ENCODE results near the gene ERG28. TPM values are rescaled to one million over a fixed set of nuclear protein-coding genes. Genes with fewer than 3 reads are reported as not detected.

ERG28 gene
- total RNA-seq, 1 donor from 2014 or later: 29.3 TPM

GRCh38 chr14:75626863-75627262 lies 33.8 kb downstream of the ERG28 start:
- Histone ChIP-seq H3K9me3 (ENCODE audit: low read depth) (no peaks in the 10 kb centered on the region), H3K4me1 (peaks cover 16% of the 10 kb centered on the region), H3K4me2 (no peak overlapping the region), H3K36me3 (no peaks in the 10 kb centered on the region), H4K20me1 (ENCODE audit: low read depth) (no peaks in the 10 kb centered on the region), H3F3A (ENCODE audit: low read depth) (peaks cover 11% of the 10 kb centered on the region), H3K79me2 (ENCODE audit: low read depth) (no peaks in the 10 kb centered on the region), H3K27me3 (no peaks in the 10 kb centered on the region), H3K27ac (no peak overlapping the region), H3K9ac (no peak overlapping the region), H3K4me3 (no peak overlapping the region), H2AFZ (replicated peaks) (no peak overlapping the region)
- Mint-ChIP-seq H3K27me3 (ENCODE audit: insufficient read depth, low read depth) (peaks cover 2% of the 10 kb centered on the region), H3K4me3 (no peak overlapping the region), H3K4me1 (peaks cover 11% of the 10 kb centered on the region), H3K36me3 (no peaks in the 10 kb centered on the region), H3K27ac (no peak overlapping the region), H3K9me3 (no peaks in the 10 kb centered on the region)
- DNase-seq (ENCODE audit: low spot score): no peak
- TF ChIP-seq EZH2phosphoT487 (IDR thresholded peaks at IDR 0.05) (no peak), CTCF (IDR thresholded peaks at IDR 0.05) (no peak), EZH2 (IDR thresholded peaks at IDR 0.05) (no peak)

GRCh38 chr14:75626396-75626795 lies 34.3 kb downstream of the ERG28 start:
- peaks cover 11% of the 10 kb centered on the region for H3K4me1 ChIP-seq
- Mint-ChIP-seq H3K4me3 (no peak overlapping the region), H3K9me3 (no peaks in the 10 kb centered on the region), H3K27me3 (ENCODE audit: insufficient read depth, low read depth) (peaks cover 2% of the 10 kb centered on the region), H3K4me1 (peaks cover 6% of the 10 kb centered on the region), H3K27ac (no peak overlapping the region), H3K36me3 (no peaks in the 10 kb centered on the region)
- H3K27ac ChIP-seq: no peak overlapping the region
- no peak overlapping the region for H3K9ac ChIP-seq
- no peaks in the 10 kb centered on the region for H3K36me3 ChIP-seq
- H3K79me2 ChIP-seq (ENCODE audit: low read depth): no peaks in the 10 kb centered on the region
- no peaks in the 10 kb centered on the region for H4K20me1 ChIP-seq (ENCODE audit: low read depth)
- H2AFZ ChIP-seq (replicated peaks): no peak overlapping the region
- DNase-seq (ENCODE audit: low spot score): no peak
- no peaks in the 10 kb centered on the region for H3K9me3 ChIP-seq (ENCODE audit: low read depth)
- peaks cover 11% of the 10 kb centered on the region for H3F3A ChIP-seq (ENCODE audit: low read depth)
- no peak overlapping the region for H3K4me3 ChIP-seq
- no peak overlapping the region for H3K4me2 ChIP-seq
- H3K27me3 ChIP-seq: no peaks in the 10 kb centered on the region
- TF ChIP-seq EZH2phosphoT487 (IDR thresholded peaks at IDR 0.05) (no peak), CTCF (IDR thresholded peaks at IDR 0.05) (no peak)

DNA sequence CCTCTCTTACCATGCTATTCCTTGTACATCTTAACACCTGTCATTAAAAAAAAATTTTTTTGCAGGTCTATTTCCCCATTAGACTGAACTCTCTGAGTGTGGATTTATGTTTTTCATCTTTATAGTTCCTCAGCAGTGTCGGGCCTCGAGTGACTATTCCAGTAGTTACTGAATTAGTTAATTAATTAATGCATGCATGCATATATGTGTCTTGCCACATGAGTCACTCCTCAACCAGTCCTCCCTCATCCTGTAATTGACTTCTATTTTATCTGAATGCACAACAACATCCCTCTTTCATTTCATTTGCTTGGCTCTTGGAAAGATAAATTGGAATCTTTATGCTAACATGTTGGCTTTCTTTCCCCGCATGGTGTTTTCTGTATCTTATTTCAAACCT lies 35.6 kb downstream of the ERG28 start:
- H3K79me2 ChIP-seq (ENCODE audit: low read depth): no peaks in the 10 kb centered on the region
- H3K4me1 ChIP-seq: peaks cover 2% of the 10 kb centered on the region
- Mint-ChIP-seq H3K4me1 (no peaks in the 10 kb centered on the region), H3K27me3 (ENCODE audit: insufficient read depth, low read depth) (peaks cover 2% of the 10 kb centered on the region), H3K9me3 (no peaks in the 10 kb centered on the region), H3K27ac (no peak overlapping the region), H3K36me3 (no peaks in the 10 kb centered on the region), H3K4me3 (no peak overlapping the region)
- DNase-seq (ENCODE audit: low spot score): no peak
- no peaks in the 10 kb centered on the region for H4K20me1 ChIP-seq (ENCODE audit: low read depth)
- H3K9me3 ChIP-seq (ENCODE audit: low read depth): no peaks in the 10 kb centered on the region
- H2AFZ ChIP-seq (replicated peaks): no peak overlapping the region
- H3K4me2 ChIP-seq: no peak overlapping the region
- no peaks in the 10 kb centered on the region for H3K36me3 ChIP-seq
- no peaks in the 10 kb centered on the region for H3K27me3 ChIP-seq
- TF ChIP-seq CTCF (IDR thresholded peaks at IDR 0.05) (no peak), EZH2 (IDR thresholded peaks at IDR 0.05) (no peak), EZH2phosphoT487 (IDR thresholded peaks at IDR 0.05) (no peak)
- no peaks in the 10 kb centered on the region for H3F3A ChIP-seq (ENCODE audit: low read depth)
- H3K9ac ChIP-seq: no peak overlapping the region
- H3K27ac ChIP-seq: no peak overlapping the region
- no peak overlapping the region for H3K4me3 ChIP-seq

Data from neural progenitor cell (in vitro differentiated cells).